ENCODE results near the gene ARAP2.
A peak's percentile ranks its signal among the peaks of the same experiment; 100 is the strongest.

The ARAP2 gene

DNA sequence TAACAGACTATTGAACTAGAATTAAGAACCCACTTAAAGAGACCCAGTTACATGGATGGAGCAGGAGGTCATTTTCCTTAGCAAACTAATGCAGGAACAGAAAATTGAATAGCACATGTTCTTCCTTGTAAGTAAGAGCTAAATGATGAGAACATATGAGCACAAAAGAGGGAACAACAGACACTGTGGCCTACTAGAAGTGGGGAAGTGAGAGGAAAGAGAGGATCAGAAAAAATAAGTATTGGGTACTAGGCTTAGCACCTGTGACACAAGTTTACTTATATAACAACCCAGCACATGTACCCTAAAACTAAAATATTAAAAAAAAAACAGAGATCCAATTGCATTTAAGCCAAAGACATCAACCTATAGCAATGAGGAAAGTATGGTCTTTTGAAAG is 26.2 kb downstream of the ARAP2 start:
- no peak for DNase-seq

DNA sequence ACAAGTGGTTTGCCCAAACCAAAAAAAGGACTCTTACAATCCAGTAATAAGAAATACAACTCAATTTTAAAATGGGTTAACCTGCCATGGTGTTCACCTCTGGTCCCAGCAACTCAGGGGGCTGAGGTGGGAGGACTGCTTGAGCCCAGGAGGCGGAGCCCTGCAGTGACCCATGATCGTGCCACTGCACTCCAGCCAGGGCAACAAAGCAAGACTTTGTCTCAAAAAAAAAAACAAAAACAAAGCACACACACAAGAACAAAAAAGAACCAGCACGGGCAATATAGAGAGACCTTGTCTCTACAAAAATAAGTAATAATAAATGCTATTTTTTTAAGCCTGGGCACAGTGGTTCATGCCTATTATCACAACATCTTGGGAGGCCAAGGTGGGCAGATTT is 28.7 kb downstream of the ARAP2 start:
- DNase-seq: no peak

DNA sequence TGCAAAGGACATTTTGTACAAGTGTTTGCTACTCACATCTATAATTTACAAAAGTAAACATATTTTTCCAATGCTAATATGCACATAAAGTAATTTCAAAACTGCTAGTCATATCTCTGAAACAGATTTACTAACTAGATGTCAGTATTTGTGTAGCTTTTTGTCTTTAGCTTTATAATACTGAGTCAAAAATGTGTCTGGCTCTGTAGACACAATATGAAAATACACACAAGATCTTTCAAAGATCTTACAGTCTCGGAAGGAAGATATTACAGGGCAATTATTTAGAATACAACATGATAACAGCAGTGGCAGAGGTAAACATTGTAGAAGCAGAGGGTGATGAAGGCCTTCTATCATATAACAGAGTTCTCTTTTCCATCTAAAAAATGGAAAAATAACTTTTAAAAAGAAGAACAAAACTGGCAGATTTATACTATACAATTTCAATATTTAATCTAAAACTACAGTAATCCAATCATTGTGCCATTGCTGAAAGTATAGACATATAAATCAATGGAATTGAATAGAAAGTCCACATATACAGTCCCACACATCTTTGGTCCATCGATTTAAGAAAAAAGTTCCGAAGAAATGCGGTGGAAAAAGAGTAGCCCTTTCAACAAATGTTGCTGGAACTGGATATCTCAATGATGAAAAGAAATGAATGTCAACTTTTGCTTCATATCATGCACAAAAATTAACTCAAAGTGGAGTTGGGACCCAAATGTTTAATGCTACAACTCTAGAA is 29.4 kb downstream of the ARAP2 start:
- DNase-seq: no peak

DNA sequence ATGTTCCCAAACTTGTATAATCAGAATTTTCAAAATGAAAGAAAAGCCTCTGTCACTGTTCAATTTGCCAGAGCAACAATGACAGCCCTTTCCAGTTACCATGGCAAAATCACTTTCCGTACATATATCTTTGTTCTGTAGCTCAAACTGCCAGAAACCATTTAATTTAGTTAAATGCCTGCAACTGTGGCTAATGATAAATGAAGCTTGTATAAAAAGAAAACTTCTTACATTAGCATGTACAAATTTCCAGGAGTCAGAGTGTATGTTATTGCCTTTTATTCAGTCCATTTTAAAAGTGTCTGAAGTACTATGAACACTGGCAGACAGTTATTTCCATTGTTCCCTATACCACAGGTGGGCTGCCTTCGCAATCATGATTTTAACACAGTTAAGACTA is 30.3 kb downstream of the ARAP2 start:
- no peak for DNase-seq

DNA sequence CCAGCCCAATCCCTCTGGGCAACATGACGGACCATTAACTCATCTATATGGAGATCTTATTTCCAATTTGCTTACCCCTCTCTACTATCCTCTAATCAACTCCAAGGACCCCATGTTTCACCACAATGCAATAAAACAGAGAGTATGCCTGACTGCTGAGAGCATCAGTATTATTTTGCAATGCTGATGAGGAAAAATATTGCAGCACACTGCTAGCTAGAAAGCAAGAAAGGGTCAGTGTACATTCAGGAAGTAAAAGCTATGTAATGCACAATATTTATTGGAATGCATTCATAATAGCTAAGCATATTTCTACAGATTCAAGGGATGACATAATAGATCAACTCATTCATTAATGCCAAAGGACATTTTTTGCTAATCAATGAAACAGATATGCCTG is 33.2 kb downstream of the ARAP2 start:
- no peak for DNase-seq

DNA sequence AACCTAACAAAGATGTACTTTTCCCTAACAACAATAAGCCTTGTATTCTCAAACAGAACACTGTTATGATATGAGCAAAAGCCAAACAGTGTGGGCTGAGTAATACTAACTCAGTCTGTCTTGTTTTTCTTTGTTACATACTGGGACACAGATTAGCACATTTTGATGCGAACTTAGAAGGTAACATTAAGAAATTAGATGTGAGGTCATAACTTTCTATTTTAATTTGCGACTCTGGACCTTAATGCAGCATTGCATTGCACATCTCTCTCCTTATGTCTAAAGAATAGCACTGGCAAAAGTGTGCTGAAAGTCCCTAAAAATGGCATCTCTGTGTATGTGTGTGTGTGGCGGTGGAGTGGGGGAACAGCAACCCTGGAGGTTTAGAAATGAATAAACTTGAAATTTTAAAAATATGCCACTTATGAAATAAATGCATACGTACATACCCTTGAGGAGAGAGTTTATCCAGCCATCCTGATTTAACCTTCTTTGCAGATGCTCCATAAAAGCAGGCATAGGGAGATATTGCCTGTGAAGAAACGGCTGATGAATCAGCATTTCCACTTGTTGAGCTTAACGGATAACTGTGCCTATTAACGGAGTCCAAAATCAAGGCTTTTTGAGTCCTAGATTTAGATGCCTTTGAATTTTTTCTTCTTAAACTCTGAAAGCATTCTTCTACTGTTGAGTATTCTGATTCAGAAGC is 34.2 kb downstream of the ARAP2 start:
- DNase-seq: no peak

DNA sequence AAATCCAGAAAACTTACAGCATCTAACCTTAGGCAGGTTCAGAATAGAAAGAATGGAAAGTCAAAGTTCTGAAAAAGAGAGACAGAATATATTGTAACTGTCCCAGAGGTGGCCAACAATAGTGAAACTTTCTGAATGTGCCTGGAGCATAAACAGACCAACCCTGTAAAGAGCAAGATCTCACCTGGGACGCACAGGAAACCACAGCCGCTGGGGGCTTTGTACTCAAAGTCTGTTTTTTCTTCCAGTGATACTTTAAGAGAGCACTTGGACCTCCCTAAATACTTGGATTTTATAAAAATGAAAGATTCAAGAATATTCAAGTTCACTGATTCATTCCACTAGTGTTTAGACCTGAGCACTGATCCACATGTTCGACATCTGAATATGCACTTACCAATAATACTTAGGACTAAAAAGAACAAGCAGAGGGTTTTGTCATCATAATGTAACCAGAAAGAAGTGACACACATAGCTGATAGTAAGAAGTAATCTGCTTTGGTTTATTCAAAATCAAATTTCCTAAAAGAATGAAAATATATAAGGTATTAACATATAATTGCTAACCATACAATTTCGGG is 35.3 kb downstream of the ARAP2 start:
- peak; percentile 33 for DNase-seq

DNA sequence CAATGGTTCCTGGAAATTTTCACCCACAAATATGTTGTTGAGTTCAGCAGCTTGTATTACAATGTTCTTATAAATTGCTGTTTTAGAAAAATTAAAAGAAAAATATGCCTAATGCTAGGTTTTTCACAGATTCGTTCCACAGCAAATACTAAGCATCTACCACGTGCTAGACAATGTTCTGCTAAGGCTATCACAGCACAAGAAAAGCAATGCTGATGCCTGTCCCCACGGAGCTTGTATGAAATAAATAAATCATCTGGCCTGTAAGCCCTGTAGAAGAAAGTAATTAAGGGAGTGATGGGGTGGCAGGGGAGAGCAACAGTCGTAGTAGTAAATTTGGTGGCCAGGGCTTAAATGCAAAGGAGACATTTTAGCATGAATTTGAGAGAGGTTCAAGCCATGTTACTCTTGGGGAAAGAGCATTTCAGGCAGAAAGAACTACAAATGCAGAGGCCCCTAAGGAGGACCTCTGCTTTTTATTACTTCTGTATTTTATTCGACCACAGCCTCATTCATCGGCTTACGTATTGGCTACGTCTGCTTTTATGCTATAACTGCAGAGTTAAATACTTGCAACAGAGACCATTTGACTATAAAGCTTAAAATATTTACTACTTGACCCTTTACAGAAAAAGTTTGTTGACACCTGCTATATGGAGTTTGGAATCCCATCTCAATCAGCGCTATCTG is 36.3 kb downstream of the ARAP2 start:
- no peak for DNase-seq

DNA sequence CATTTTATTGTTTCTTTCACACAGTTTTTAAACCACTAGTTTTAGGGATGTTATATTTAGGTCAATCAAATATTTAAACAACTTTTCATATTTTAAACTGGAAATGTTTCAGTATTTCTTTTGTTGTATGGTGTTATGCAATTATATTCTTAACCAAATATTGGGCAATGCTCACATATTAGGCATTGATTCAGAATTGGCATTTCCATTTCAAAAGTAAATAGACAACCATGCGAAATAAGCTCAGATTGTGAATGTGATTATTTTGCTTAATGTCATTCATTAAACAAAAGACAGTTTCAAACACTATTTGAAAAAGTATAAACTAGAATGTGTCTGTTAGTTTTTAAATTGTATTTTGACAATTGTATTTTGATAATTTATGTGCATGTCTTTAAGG is 36.9 kb downstream of the ARAP2 start:
- DNase-seq: no peak

DNA sequence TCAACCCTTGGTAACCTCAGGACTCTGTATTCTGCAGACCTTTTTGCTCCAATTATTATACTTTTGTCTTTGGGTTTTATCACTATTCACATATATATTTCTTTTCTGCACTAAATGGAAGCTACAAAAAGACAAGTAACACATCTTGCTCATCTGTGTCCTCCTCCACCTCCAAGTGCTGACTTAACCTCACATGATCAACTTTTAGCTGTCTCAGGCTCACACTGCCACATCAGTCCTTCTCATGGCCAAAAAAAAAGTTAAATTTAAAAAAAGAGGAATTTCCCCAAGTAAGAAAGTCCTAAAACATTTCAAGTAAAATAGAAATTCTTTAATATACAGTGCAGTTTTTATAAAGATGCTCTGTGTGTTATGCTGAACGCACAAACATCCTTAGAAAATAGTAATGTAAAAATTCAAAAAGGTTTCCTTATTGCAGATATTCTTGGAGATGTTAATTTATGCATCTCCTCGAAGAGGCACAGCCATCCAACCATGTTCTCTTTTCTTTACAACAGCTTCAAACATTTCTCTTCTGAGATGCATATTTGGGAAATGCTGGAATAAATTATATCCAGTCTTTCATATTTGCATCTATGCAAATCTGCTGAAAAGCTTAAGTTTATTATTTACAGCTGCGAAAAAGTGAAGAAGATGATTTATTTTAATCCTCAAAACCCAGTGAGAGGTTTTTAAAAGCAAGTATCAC is 37.6 kb downstream of the ARAP2 start:
- no peak for DNase-seq

DNA sequence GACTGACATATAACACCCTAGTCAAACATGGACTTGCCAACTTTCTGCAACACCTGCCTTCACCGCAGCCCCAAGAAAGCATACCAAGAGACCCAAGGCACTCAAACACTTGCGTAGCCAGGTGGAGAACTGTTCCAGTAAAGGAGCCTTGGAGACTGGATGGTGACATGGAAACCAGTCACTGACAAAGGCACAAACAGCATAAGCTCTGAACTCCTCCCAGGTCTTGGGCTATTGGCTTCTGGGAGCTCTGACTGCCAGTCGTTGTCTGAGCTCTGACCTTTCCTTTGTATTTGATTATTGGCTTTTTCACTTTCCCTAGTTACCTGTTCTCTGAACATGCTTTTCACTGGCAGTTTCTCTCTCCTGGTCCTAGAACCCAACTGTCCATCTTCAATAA is 38.3 kb downstream of the ARAP2 start:
- no peak for DNase-seq

DNA sequence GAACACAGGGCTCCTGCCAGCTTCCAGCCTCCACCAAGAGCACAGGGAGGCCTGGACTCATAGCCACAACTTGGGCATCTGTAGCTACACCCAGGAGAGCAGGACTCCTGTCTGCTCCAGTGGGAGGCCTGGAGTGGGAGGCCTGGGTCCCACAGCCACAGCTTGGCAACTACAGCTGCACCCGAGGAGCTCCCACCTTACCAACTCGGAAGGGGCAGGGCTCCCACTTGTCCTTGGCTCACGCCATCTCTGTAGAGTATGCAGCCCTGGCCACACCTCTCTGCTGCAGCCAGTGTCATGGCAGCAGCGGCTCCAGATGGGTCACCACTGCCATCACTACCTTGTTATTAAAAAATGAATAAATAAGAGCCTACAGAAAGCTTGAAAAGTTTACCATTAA is 45.5 kb downstream of the ARAP2 start:
- no peak for DNase-seq

DNA sequence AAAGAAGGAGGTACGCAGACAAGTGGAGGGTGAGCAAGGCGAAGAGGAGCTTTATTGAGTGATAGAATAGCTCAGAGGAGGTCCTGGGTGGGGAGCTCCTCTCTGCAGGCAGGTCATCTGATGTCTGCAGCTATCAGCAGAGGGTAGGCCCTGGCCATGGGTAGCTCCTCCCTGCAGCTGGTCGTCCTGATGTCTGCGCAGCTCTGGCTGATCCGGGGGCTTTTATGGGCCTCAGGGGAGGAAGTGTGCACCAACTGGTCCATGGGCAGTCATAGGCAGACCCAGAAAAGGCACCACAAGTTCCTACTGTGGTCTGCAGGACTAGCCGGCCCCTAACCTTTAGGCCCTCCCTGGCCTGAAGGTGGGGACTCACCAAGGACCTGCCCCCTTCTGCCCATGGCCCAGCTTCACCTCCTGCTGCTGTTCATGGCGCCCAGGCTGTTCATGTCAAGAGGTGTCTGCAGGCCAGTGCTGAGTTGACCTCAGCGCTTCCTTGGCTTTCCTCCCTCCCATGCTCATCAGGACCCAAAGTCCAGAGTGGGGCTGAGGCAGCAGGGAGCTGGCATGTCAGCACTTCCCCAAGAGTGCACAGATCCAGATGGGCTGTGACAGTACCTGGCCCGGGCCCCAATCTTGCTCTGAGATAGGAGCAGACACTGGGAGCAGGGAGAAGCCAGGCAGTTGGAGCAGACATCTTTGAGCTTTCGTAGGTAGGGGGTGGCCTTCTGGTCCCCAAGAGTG is 46.1 kb downstream of the ARAP2 start:
- no peak for DNase-seq

DNA sequence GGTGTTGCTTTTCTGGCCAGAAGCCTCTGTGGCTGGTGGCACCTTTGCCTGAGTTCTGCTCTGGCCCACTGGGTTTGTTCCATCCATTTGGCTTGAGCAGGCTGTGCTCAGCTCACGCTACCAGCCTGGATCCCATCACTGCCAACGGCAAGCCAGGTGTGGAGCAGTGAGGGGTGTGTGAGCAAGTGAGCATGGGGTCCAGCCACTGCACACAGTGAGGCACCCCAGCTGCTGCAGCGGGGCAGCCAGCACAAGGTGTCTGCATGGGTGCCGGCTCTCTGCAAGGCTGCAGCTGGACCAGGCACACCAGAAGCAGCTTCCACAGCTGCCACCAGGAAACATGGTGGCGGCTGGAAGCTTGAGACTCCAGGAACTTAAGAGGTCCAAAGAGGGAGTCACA is 46.8 kb downstream of the ARAP2 start:
- no peak for DNase-seq

DNA sequence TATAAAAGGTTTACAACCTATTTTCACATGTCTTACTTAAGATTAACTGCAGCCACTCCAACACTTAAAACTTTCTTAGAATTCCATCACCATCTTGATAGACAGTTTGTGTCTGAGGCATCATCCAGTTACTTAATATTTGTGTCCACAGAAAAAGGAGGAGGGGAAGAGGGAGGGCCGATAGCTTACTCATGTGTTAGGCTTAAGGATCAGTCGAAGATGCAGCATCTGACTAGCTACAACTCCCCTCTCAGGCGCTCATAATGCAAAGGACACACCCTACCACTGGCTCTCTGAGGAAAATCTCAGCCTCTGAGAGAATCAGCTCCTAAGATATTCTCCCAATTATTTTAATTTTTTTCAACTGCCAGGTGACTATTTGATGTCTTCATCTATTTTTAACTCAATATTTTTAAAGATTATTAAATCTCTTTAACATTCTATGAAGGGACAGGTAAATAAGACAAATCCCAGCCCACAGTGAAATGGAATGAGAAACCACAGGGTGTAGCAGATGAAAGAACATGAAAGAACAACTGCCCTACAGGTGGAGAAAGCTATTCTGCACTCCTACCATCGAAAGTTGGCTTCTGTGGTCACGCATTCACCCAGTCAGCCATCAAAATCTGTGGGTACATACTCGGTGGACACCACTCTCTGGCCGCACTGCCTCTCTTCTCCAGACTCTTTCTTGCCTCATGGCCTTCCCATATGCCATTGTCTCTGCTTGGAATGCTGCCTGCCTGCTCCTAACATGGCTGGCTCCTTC is 48.0 kb downstream of the ARAP2 start:
- DNase-seq: no peak

DNA sequence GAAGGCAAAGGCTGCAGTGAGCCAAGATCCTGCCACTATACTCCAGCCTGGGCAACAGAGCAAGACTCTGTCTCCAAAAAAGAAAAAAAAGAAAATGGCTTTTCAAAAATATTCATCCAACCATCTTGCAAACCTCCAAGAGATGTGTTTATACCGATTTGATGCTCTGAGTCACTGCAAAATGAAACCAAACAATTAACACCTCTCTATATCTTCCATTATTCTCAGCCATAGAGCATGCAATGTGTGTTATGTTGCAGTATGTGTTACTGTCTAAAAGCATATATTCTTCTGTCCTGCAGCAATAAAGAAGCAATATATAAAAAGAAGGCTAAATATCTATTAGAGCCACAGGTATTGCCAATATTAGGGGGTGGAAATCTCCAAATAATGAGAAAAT is 51.4 kb downstream of the ARAP2 start:
- DNase-seq: no peak

DNA sequence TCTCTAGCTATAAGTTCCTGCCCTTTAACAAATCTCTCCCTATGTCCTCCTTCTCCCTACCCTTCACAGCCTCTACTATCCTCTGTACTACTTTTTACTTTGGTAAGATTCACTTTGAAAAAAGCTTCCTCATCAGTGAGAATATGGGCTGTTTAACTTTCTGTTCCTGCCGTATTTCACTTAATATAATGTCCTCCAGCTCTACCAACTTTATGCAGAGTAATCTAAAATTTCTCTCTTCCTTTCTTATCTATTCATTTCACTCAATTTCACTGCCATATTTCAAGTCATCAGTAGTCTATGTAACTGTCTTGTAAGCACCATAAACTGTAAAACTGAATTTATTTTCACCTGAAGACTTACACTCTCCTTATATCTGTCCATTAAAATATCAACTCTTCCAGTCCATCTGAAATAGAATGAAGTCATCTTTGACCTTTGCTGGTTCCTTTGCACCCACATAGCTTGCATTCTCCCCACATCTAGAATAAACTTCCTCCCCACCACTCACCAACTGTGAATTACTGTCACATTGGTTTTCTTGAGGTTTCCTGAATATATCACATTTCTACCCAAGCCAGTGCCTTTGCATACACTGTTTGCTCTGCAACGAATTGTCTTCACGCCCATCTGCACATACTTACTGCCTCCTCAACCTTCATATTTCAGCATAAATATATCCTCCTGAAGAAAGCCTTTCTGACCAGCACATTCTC is 54.6 kb downstream of the ARAP2 start:
- no peak for DNase-seq

DNA sequence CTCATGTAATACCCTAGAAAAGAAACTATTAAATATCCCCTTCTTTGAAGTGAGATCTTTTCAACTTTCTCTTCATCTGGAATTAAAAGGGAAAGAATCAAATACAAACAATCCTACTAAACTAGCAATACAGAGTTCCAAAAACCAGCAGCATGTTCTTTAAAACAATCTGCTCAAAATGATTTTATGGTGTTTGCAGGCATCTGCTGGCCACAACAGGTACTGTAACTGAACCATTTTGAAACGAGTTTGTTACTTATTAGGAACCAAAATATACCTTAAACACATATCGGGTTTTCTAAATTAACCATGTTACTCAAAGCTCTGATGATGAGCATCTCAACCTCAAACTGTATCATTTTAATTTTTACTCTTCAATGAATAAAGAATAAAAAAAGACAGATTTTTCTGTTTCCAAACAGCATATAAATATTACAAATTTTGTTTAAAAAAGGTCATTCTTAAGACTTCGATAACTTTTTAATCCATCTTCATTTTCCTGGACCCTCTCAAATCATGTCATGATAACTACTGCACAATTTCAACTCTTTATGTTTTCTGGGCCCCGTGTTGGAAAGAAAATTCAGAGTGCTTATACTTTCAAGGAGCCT is 56.5 kb downstream of the ARAP2 start:
- no peak for DNase-seq

DNA sequence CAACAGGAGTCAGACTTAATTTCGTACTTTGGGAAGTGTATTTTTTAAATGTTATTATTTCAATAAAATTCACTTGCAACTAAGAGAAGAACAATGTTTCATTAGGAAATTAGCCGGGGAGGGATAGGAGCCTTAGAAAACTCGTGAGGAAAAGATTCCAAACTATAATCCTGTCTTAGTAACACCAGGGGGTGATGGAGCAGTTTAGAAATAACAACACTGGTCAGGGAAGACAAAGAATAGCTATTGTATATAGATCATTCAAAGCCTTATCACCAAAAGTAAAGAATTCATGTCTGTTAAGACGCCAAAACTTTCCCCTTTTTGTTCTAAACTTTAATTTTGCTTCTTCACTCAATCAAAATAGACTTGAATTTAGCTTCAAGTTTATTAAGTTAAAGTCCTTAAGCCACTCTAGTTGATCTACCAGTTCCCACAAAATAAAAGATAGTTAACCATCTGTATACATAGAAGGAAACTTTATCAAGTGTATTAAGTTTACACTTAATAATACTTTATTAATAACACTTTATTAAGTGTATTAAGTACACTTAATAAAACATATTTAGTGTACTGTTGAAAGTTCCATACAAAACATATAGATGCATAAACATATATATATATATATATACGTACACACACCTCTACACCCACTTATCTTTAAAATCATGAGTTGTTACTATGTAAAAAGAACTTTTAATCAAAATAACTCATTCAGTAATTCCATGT is 60.5 kb downstream of the ARAP2 start:
- no peak for DNase-seq

DNA sequence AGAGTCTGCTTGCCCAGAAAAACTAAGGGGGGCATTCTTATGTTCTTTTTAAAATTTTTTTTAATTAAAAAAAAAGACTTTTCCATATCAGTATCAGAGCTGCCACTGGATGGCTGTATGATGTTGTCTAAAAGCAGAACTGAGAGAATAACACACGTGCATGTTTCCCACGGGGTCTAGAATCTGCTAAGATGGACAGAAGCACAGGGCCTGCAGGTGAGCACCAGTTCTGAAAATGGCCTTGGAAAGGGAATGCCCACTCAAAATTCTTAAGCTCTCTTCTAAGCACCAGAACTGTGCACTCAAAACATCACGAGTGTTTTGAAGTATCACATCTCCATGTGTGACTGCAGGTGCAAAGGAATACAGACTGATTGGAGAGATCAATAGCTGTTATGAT is 61.1 kb downstream of the ARAP2 start:
- no peak for DNase-seq
